GM12878 (cell line): ENCODE measurements around the gene TIMM50. TPM values are rescaled to one million over a fixed set of nuclear protein-coding genes. Genes with fewer than 3 reads are reported as not detected.

Experiments
- ATAC-seq: fragments of 200-7000 bp; cut with Tn5 transposase; 3 replicates; pipeline ENCODE4 v1.9.1; 2020; ENCODE audit warnings: mild to moderate bottlenecking, moderate library complexity
- BruUV-seq: library from RNA; stranded (reverse); fragments of 400-500 nt; replicated peaks from 2 replicates; lab custom pipeline; 2021; lab: Mats Ljungman, UMichigan
- CTCF ChIA-PET: fragments of 300-600 bp; sonication (Branson Sonifier 250); formaldehyde crosslinking; extraction: SDS; loops from one replicate; lab custom pipeline; 2021; ENCODE audit warnings: inconsistent platforms; lab: Yijun Ruan, JAX
- POLR2A ChIA-PET: fragments of 350-600 bp; formaldehyde crosslinking; extraction: SDS; loops from one replicate; lab custom pipeline; 2021; ENCODE audit warnings: inconsistent platforms; lab: Charles Lee
- RAD21 ChIA-PET: fragments of 300-600 bp; sonication (Branson Sonifier 250); formaldehyde crosslinking; loops from one replicate; lab custom pipeline; 2023; ENCODE audit warnings: antibody characterized with exemption; ENCODE audit not compliant: unreplicated experiment; lab: Charles Lee
- SMC1A ChIA-PET: fragments of 300-600 bp; sonication (Branson Sonifier 250); formaldehyde crosslinking; loops from one replicate; lab custom pipeline; 2023; ENCODE audit not compliant: unreplicated experiment, uncharacterized antibody; lab: Charles Lee
- DNase-seq: peaks from one replicate; pipeline ENCODE4 v3.0.0-alpha.2; 2011; ENCODE audit warnings: low read depth, low spot score
- FAIRE-seq: peaks from 3 replicates; lab custom pipeline; 2011; peaks lifted over from hg19 to GRCh38; lab: Jason Lieb, UNC
- H2AFZ ChIP-seq: 2 replicates; pipeline ENCODE4 v1.6.0; 2011; ENCODE audit warnings: low read depth, low read length, control low read depth; ENCODE audit not compliant: control insufficient read depth
- H3K27ac ChIP-seq: 2 replicates; pipeline ENCODE4 v1.5.1; 2011; ENCODE audit warnings: control low read depth; ENCODE audit not compliant: control insufficient read depth, insufficient read depth
- H3K27me3 ChIP-seq, 2 experiments: replicated peaks in 1 of 2; 2 replicates each; pipeline versions ENCODE4 v1.6.0 to v1.6.1; 2011; ENCODE audit warnings: low read length in 1 of 2; ENCODE audit not compliant: control insufficient read depth in 2 of 2, insufficient read depth in 2 of 2
- H3K36me3 ChIP-seq, 2 experiments: 2 replicates each; pipeline ENCODE4 v1.5.1; 2011; ENCODE audit warnings: low read length in 1 of 2; ENCODE audit not compliant: control insufficient read depth in 2 of 2, insufficient read depth in 2 of 2
- H3K4me1 ChIP-seq: 2 replicates; pipeline ENCODE4 v1.6.1; 2011; ENCODE audit warnings: mild to moderate bottlenecking, low read length, moderate library complexity, mixed read lengths; ENCODE audit not compliant: control insufficient read depth, insufficient read depth
- H3K4me2 ChIP-seq: 2 replicates; pipeline ENCODE4 v1.6.0; 2011; ENCODE audit warnings: control low read depth; ENCODE audit not compliant: control insufficient read depth, insufficient read depth
- H3K4me3 ChIP-seq: fragments of 200-600 bp; sonication (generic); 2 replicates; pipeline ENCODE4 v1.5.1; 2016
- H3K79me2 ChIP-seq: 2 replicates; pipeline ENCODE4 v1.6.0; 2011; ENCODE audit warnings: low read length; ENCODE audit not compliant: control insufficient read depth, insufficient read depth
- H3K9ac ChIP-seq: 2 replicates; pipeline ENCODE4 v1.8.0; 2011; ENCODE audit warnings: low read length, control low read depth, mixed read lengths; ENCODE audit not compliant: control insufficient read depth, insufficient read depth
- H3K9me3 ChIP-seq: replicated peaks from 3 replicates; pipeline ENCODE4 v1.5.1; 2011; ENCODE audit warnings: mild to moderate bottlenecking, low read length; ENCODE audit not compliant: control insufficient read depth, insufficient read depth
- H4K20me1 ChIP-seq: 2 replicates; pipeline ENCODE4 v1.6.0; 2011; ENCODE audit not compliant: control insufficient read depth, insufficient read depth
- NBN ChIP-seq: fragments of 450-650 bp; IDR thresholded peaks from 2 replicates; pipeline ENCODE4 v1.6.1; 2016
- RCOR1 ChIP-seq: conservative IDR thresholded peaks from 2 replicates; pipeline ENCODE4 v1.6.1; 2012; ENCODE audit warnings: low read depth, low read length, improper control_type of control experiment
- STAT3 ChIP-seq: IDR thresholded peaks from 2 replicates; pipeline ENCODE4 v1.6.1; 2011; ENCODE audit warnings: low read depth, low read length, improper control_type of control experiment
- WRNIP1 ChIP-seq: IDR thresholded peaks from 2 replicates; pipeline ENCODE4 v1.6.1; 2011; ENCODE audit warnings: low read depth, low read length, improper control_type of control experiment, borderline replicate concordance
- ZNF207 ChIP-seq: fragments of 450-650 bp; IDR thresholded peaks from 2 replicates; pipeline ENCODE4 v1.6.1; 2014; ENCODE audit warnings: antibody characterized with exemption, mild to moderate bottlenecking, borderline replicate concordance
- WGBS: methylation state at CpG from one replicate; pipeline ENCODE4 v1.1.6; 2016; ENCODE audit warnings: low lambda C conversion rate; ENCODE audit not compliant: insufficient replicate concordance, insufficient coverage; ENCODE audit errors: missing lambda C conversion rate; 5-methylcytosine and 5-hydroxymethylcytosine counted together
- in situ Hi-C: fragments of 300-500 bp; cut with MboI; formaldehyde crosslinking; loops from 9 replicates; pipeline ENCODE4 v1.14.3; 2018; ENCODE audit warnings: mixed read lengths
- intact Hi-C: fragments of 100-400 bp; cut with micrococcal nuclease; formaldehyde crosslinking; loops from one replicate; pipeline ENCODE4 v1.14.2; 2022; ENCODE audit not compliant: unreplicated experiment
- polyA plus RNA-seq, 11 experiments: library from polyadenylated mRNA; depleted of rRNA in 4 of 11; unstranded in 6 of 11; stranded (reverse) in 5 of 11; fragments of >200 nt; fragmentation: Nextera tagmentation in 4 of 11; fragmentation: Illumina TruSeq in 1 of 11; extraction: Ambion mirVana in 4 of 11; extraction: Trizol in 1 of 11; gene quantifications; 1 replicate in 1 of 11; 2 replicates in 10 of 11; pipeline versions ENCODE4 v1.2.1 to v1.2.3, GENCODE V29; 2011 to 2016; ENCODE audit warnings: inconsistent platforms in 2 of 11, missing spikeins in 2 of 11, low read depth in 1 of 11
- total RNA-seq, 4 experiments: library from RNA; depleted of rRNA in 3 of 4; stranded (reverse); fragments of >200 nt in 3 of 4; fragmentation: Illumina TruSeq in 1 of 4; extraction: Trizol in 1 of 4; gene quantifications; 2 replicates each; pipeline versions ENCODE4 v1.2.1 to v1.2.3, GENCODE V29; 2013 to 2021
- TF ChIP-seq, protein P1 (sequence below): IDR thresholded peaks from 2 replicates; pipeline ENCODE4 v1.6.1; 2012; ENCODE audit warnings: low read depth, low read length, improper control_type of control experiment

Gene TIMM50
- total and polyA plus RNA-seq, 10 of the 15 experiments (the other 5 are each of a cell fraction or from before 2014, with no cell fraction given): 15.6 to 146 (median 101) TPM

- no peak for FAIRE-seq
- DNase-seq: no peak
- BruUV-seq: no TSS peak
- TF ChIP-seq NBN (no peak), RCOR1 (0 out of 2 replicates have a peak, but pooled peaks have one; percentile 64), STAT3 (0 out of 2 replicates have a peak, but pooled peaks have one; percentile 14), ZNF207 (0 out of 2 replicates have a peak, but pooled peaks have one; percentile 4), WRNIP1 (no peak)
- TF ChIP-seq, protein P1, sequence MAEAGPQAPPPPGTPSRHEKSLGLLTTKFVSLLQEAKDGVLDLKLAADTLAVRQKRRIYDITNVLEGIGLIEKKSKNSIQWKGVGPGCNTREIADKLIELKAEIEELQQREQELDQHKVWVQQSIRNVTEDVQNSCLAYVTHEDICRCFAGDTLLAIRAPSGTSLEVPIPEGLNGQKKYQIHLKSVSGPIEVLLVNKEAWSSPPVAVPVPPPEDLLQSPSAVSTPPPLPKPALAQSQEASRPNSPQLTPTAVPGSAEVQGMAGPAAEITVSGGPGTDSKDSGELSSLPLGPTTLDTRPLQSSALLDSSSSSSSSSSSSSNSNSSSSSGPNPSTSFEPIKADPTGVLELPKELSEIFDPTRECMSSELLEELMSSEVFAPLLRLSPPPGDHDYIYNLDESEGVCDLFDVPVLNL: 0 out of 2 replicates have a peak, but pooled peaks have one; percentile 0
- H3K4me1 ChIP-seq: peaks cover 9% of the 10 kb centered on the region
- no peak overlapping the region for H3K27ac ChIP-seq
- no peaks in the 10 kb centered on the region for H3K27me3 ChIP-seq
- SMC1A ChIA-PET: interaction anchor here (1.1 to 1.2 kb wide), 3 partner anchors 105 to 253 kb away, joined by 3 read pairs; partner anchors contain the start of gene RPS16
- H3K9me3 ChIP-seq: no peaks in the 10 kb centered on the region
- intact Hi-C loops: loop anchor here (1.0 kb wide), 1 partner anchor 100 kb away; no protein-coding TSS in a partner anchor
- H3K9ac ChIP-seq: peak overlapping the region; percentile 92; the same call in 1 of the 2 replicates
- RAD21 ChIA-PET: interaction anchor here (0.7 to 1.1 kb wide), 2 partner anchors 100 to 133 kb away, joined by 3 to 4 read pairs; no protein-coding TSS in a partner anchor
- H2AFZ ChIP-seq: peak overlapping the region; percentile 97
- no peak for ATAC-seq
- H3K4me3 ChIP-seq: no peak overlapping the region
- peak overlapping the region; percentile 62 for H3K4me2 ChIP-seq
- WGBS: 6% methylated on average over 10 of the region's 10 CpGs
- in situ Hi-C loops: no loop called here
- peaks cover 15% of the 10 kb centered on the region for H3K79me2 ChIP-seq
- no peaks in the 10 kb centered on the region for H3K36me3 ChIP-seq
- H4K20me1 ChIP-seq: no peaks in the 10 kb centered on the region
- CTCF ChIA-PET: interaction anchor here (0.9 to 15.0 kb wide), 7 partner anchors 12 to 304 kb away, joined by 3 to 248 read pairs (median 5); partner anchors contain the start of genes DLL3 and SUPT5H
- POLR2A ChIA-PET: no interaction called here
Measured at GRCh38 chr19:39540333-39540673, 59.7 kb downstream of the TIMM50 start.

Other genes with a start within 250 kb of the TIMM50 start
Only the 7 nearest of the 20 such genes appear.
- gene PLEKHG2, start 68.2 kb upstream of the TIMM50 start, total RNA-seq (2014; rRNA removed): 13.4 and 18.1 TPM in 2 replicates
- 12.1 and 13.6 TPM in 2 replicates for gene PLEKHG2, start 68.2 kb upstream of the TIMM50 start, total RNA-seq (2014; rRNA removed; fragmentation: Illumina TruSeq; extraction: Trizol)
- gene PLEKHG2, start 68.2 kb upstream of the TIMM50 start, total RNA-seq (2021): 56.6 and 62.5 TPM in 2 replicates
- gene PLEKHG2, start 68.2 kb upstream of the TIMM50 start, polyA plus RNA-seq (2011; rRNA removed): 6.3 and 10.4 TPM in 2 replicates
- gene PLEKHG2, start 68.2 kb upstream of the TIMM50 start, polyA plus RNA-seq (2014; fragmentation: Illumina TruSeq; extraction: Trizol): 17.1 and 114 TPM in 2 replicates
- gene PLEKHG2, start 68.2 kb upstream of the TIMM50 start, polyA plus RNA-seq (2014; fragmentation: Nextera tagmentation; extraction: Ambion mirVana): 1 to 10 TPM; 3.0 to 7.2 TPM
- 25.2 and 31.8 TPM in 2 replicates for gene PLEKHG2, start 68.2 kb upstream of the TIMM50 start, polyA plus RNA-seq (2014; rRNA removed)
- 10 to 100 TPM; 17.3 to 18.1 TPM for gene PLEKHG2, start 68.2 kb upstream of the TIMM50 start, polyA plus RNA-seq (2016; fragmentation: Nextera tagmentation; extraction: Ambion mirVana)
- gene RPS16, start 44.9 kb upstream of the TIMM50 start, total RNA-seq (2014; rRNA removed): 1,897 and 2,276 TPM in 2 replicates
- 144 and 148 TPM in 2 replicates for gene RPS16, start 44.9 kb upstream of the TIMM50 start, total RNA-seq (2014; rRNA removed; fragmentation: Illumina TruSeq; extraction: Trizol)
- gene RPS16, start 44.9 kb upstream of the TIMM50 start, total RNA-seq (2021): 3,603 and 3,713 TPM in 2 replicates
- gene RPS16, start 44.9 kb upstream of the TIMM50 start, polyA plus RNA-seq (2011; rRNA removed): 1,202 and 1,881 TPM in 2 replicates
- gene RPS16, start 44.9 kb upstream of the TIMM50 start, polyA plus RNA-seq (2014; fragmentation: Illumina TruSeq; extraction: Trizol): 1,250 and 2,410 TPM in 2 replicates
- gene RPS16, start 44.9 kb upstream of the TIMM50 start, polyA plus RNA-seq (2014; fragmentation: Nextera tagmentation; extraction: Ambion mirVana): 1,000 to 10,000 TPM; 3,810 to 4,177 TPM
- gene RPS16, start 44.9 kb upstream of the TIMM50 start, polyA plus RNA-seq (2014; rRNA removed): 4,404 and 4,810 TPM in 2 replicates
- 1,000 to 10,000 TPM; 1,821 to 1,829 TPM for gene RPS16, start 44.9 kb upstream of the TIMM50 start, polyA plus RNA-seq (2016; fragmentation: Nextera tagmentation; extraction: Ambion mirVana)
- 87.8 and 93.6 TPM in 2 replicates for gene SUPT5H, start 35.3 kb upstream of the TIMM50 start, total RNA-seq (2014; rRNA removed)
- gene SUPT5H, start 35.3 kb upstream of the TIMM50 start, total RNA-seq (2014; rRNA removed; fragmentation: Illumina TruSeq; extraction: Trizol): 48.9 and 51.5 TPM in 2 replicates
- 119 and 138 TPM in 2 replicates for gene SUPT5H, start 35.3 kb upstream of the TIMM50 start, total RNA-seq (2021)
- 43.2 and 64.5 TPM in 2 replicates for gene SUPT5H, start 35.3 kb upstream of the TIMM50 start, polyA plus RNA-seq (2011; rRNA removed)
- gene SUPT5H, start 35.3 kb upstream of the TIMM50 start, polyA plus RNA-seq (2014; fragmentation: Illumina TruSeq; extraction: Trizol): 58.7 and 88.1 TPM in 2 replicates
- 10 to 100 TPM; 27.2 to 75.0 TPM for gene SUPT5H, start 35.3 kb upstream of the TIMM50 start, polyA plus RNA-seq (2014; fragmentation: Nextera tagmentation; extraction: Ambion mirVana)
- gene SUPT5H, start 35.3 kb upstream of the TIMM50 start, polyA plus RNA-seq (2014; rRNA removed): 79.1 and 87.0 TPM in 2 replicates
- gene SUPT5H, start 35.3 kb upstream of the TIMM50 start, polyA plus RNA-seq (2016; fragmentation: Nextera tagmentation; extraction: Ambion mirVana): 100 to 1,000 TPM; 188 to 194 TPM
- 1.5 and 2.0 TPM in 2 replicates for gene DLL3, start 18.1 kb downstream of the TIMM50 start, total RNA-seq (2014; rRNA removed)
- gene DLL3, start 18.1 kb downstream of the TIMM50 start, total RNA-seq (2014; rRNA removed; fragmentation: Illumina TruSeq; extraction: Trizol): 0.36 and 0.41 TPM in 2 replicates
- 0.93 and 1.3 TPM in 2 replicates for gene DLL3, start 18.1 kb downstream of the TIMM50 start, total RNA-seq (2021)
- gene DLL3, start 18.1 kb downstream of the TIMM50 start, polyA plus RNA-seq (2011; rRNA removed): 0.58 and 0.64 TPM in 2 replicates
- gene DLL3, start 18.1 kb downstream of the TIMM50 start, polyA plus RNA-seq (2014; fragmentation: Illumina TruSeq; extraction: Trizol): 0.06 and 0.22 TPM in 2 replicates
- under 1 TPM; 0.18 to 0.57 TPM for gene DLL3, start 18.1 kb downstream of the TIMM50 start, polyA plus RNA-seq (2014; fragmentation: Nextera tagmentation; extraction: Ambion mirVana)
- 1.5 and 1.9 TPM in 2 replicates for gene DLL3, start 18.1 kb downstream of the TIMM50 start, polyA plus RNA-seq (2014; rRNA removed)
- gene DLL3, start 18.1 kb downstream of the TIMM50 start, polyA plus RNA-seq (2016; fragmentation: Nextera tagmentation; extraction: Ambion mirVana): 1 to 10 TPM; 1.4 to 1.6 TPM
- gene SELENOV, start 34.3 kb downstream of the TIMM50 start, total RNA-seq (2014; rRNA removed): not detected in 2 replicates
- gene SELENOV, start 34.3 kb downstream of the TIMM50 start, total RNA-seq (2014; rRNA removed; fragmentation: Illumina TruSeq; extraction: Trizol): not detected in 2 replicates
- not detected in 2 replicates for gene SELENOV, start 34.3 kb downstream of the TIMM50 start, total RNA-seq (2021)
- not detected in 2 replicates for gene SELENOV, start 34.3 kb downstream of the TIMM50 start, polyA plus RNA-seq (2011; rRNA removed)
- gene SELENOV, start 34.3 kb downstream of the TIMM50 start, polyA plus RNA-seq (2014; fragmentation: Illumina TruSeq; extraction: Trizol): not detected in 2 replicates
- gene SELENOV, start 34.3 kb downstream of the TIMM50 start, polyA plus RNA-seq (2014; fragmentation: Nextera tagmentation; extraction: Ambion mirVana): not detected
- gene SELENOV, start 34.3 kb downstream of the TIMM50 start, polyA plus RNA-seq (2014; rRNA removed): not detected in 2 replicates
- not detected for gene SELENOV, start 34.3 kb downstream of the TIMM50 start, polyA plus RNA-seq (2016; fragmentation: Nextera tagmentation; extraction: Ambion mirVana)
- gene EID2B, start 52.0 kb downstream of the TIMM50 start, total RNA-seq (2014; rRNA removed): 4.1 and 5.5 TPM in 2 replicates
- gene EID2B, start 52.0 kb downstream of the TIMM50 start, total RNA-seq (2014; rRNA removed; fragmentation: Illumina TruSeq; extraction: Trizol): 3.7 and 5.2 TPM in 2 replicates
- 3.9 and 4.3 TPM in 2 replicates for gene EID2B, start 52.0 kb downstream of the TIMM50 start, total RNA-seq (2021)
- gene EID2B, start 52.0 kb downstream of the TIMM50 start, polyA plus RNA-seq (2011; rRNA removed): 5.0 and 5.1 TPM in 2 replicates
- gene EID2B, start 52.0 kb downstream of the TIMM50 start, polyA plus RNA-seq (2014; fragmentation: Illumina TruSeq; extraction: Trizol): 1.4 and 2.9 TPM in 2 replicates
- gene EID2B, start 52.0 kb downstream of the TIMM50 start, polyA plus RNA-seq (2014; fragmentation: Nextera tagmentation; extraction: Ambion mirVana): 1 to 10 TPM; 5.8 to 6.1 TPM
- 8.8 and 10.1 TPM in 2 replicates for gene EID2B, start 52.0 kb downstream of the TIMM50 start, polyA plus RNA-seq (2014; rRNA removed)
- 1 to 10 TPM; 4.8 to 5.9 TPM for gene EID2B, start 52.0 kb downstream of the TIMM50 start, polyA plus RNA-seq (2016; fragmentation: Nextera tagmentation; extraction: Ambion mirVana)
- 9.0 and 11.3 TPM in 2 replicates for gene EID2, start 59.3 kb downstream of the TIMM50 start, total RNA-seq (2014; rRNA removed)
- gene EID2, start 59.3 kb downstream of the TIMM50 start, total RNA-seq (2014; rRNA removed; fragmentation: Illumina TruSeq; extraction: Trizol): 5.9 and 7.0 TPM in 2 replicates
- 9.6 and 9.7 TPM in 2 replicates for gene EID2, start 59.3 kb downstream of the TIMM50 start, total RNA-seq (2021)
- 4.8 and 7.2 TPM in 2 replicates for gene EID2, start 59.3 kb downstream of the TIMM50 start, polyA plus RNA-seq (2011; rRNA removed)
- gene EID2, start 59.3 kb downstream of the TIMM50 start, polyA plus RNA-seq (2014; fragmentation: Illumina TruSeq; extraction: Trizol): 5.8 and 7.0 TPM in 2 replicates
- gene EID2, start 59.3 kb downstream of the TIMM50 start, polyA plus RNA-seq (2014; fragmentation: Nextera tagmentation; extraction: Ambion mirVana): 1 to 10 TPM; 2.7 to 4.4 TPM
- gene EID2, start 59.3 kb downstream of the TIMM50 start, polyA plus RNA-seq (2014; rRNA removed): 11.4 and 15.5 TPM in 2 replicates
- 10 to 100 TPM in 1 of 2 experiments, 1 to 10 TPM in 1; 1.6 to 10.4 TPM for gene EID2, start 59.3 kb downstream of the TIMM50 start, polyA plus RNA-seq (2016; fragmentation: Nextera tagmentation; extraction: Ambion mirVana)